H1 (cell line): ENCODE data around the gene WFDC12. TPM values are rescaled to one million over a fixed set of nuclear protein-coding genes. Genes with fewer than 3 reads are reported as not detected.
"Not testable (repeated sequence)": the region's sequence is repeated elsewhere in the genome, so short reads cannot be mapped to it uniquely, and the experiment has no call there.

Source experiments
- CTCF ChIA-PET: fragments of 300-600 bp; sonication (Branson Sonifier 250); formaldehyde crosslinking; loops from one replicate; lab custom pipeline; 2021; ENCODE audit not compliant: partially characterized antibody; lab: Charles Lee
- POLR2A ChIA-PET: fragments of 300-600 bp; sonication (Branson Sonifier 250); formaldehyde crosslinking; loops from one replicate; lab custom pipeline; 2021; ENCODE audit warnings: inconsistent platforms; ENCODE audit not compliant: partially characterized antibody; lab: Charles Lee
- DNase-seq, 2 experiments: peaks; one replicate each; pipeline versions ENCODE4 v3.0.0 to v3.0.0-alpha.2; 2010 to 2022; ENCODE audit warnings: low spot score in 2 of 2, low read depth in 1 of 2, mixed read lengths in 1 of 2
- FAIRE-seq: peaks from 2 replicates; lab custom pipeline; 2011; peaks lifted over from hg19 to GRCh38; lab: Jason Lieb, UNC
- H2AFZ ChIP-seq: 2 replicates; pipeline ENCODE4 v1.8.1; 2012; ENCODE audit warnings: low read length, inconsistent platforms
- H2AK5ac ChIP-seq: 2 replicates; pipeline ENCODE4 v1.6.1; 2013; ENCODE audit warnings: low read depth, low read length
- H2BK120ac ChIP-seq: replicated peaks from 2 replicates; pipeline ENCODE3; 2013; ENCODE audit warnings: low read depth, low read length, inconsistent platforms
- H2BK12ac ChIP-seq: 2 replicates; pipeline ENCODE4 v1.6.1; 2013; ENCODE audit warnings: low read depth, low read length
- H2BK15ac ChIP-seq: 2 replicates; pipeline ENCODE4 v1.6.1; 2013; ENCODE audit warnings: low read length
- H2BK20ac ChIP-seq: 2 replicates; pipeline ENCODE4 v1.6.1; 2013; ENCODE audit warnings: low read length
- H2BK5ac ChIP-seq: 2 replicates; pipeline ENCODE4 v1.6.1; 2013; ENCODE audit warnings: low read depth, low read length
- H3K14ac ChIP-seq: 2 replicates; pipeline ENCODE4 v1.6.1; 2013; ENCODE audit warnings: inconsistent platforms; ENCODE audit not compliant: insufficient read length
- H3K18ac ChIP-seq: 2 replicates; pipeline ENCODE4 v1.6.1; 2013; ENCODE audit warnings: low read length; ENCODE audit errors: extremely low read depth
- H3K23ac ChIP-seq: 2 replicates; pipeline ENCODE4 v1.6.1; 2013; ENCODE audit warnings: inconsistent platforms; ENCODE audit not compliant: insufficient read length
- H3K23me2 ChIP-seq: 2 replicates; pipeline ENCODE4 v1.6.1; 2013; ENCODE audit warnings: low read depth, low read length
- H3K27ac ChIP-seq: 2 replicates; pipeline ENCODE4 v1.6.1; 2011; ENCODE audit warnings: low read depth, low read length, inconsistent platforms
- H3K27me3 ChIP-seq, 4 experiments: replicated peaks in 1 of 4; 1 replicate in 1 of 4; 2 replicates in 3 of 4; pipeline versions ENCODE4 v1.6.1 to v1.8.1; 2011 to 2013; ENCODE audit warnings: low read length in 3 of 4, mild to moderate bottlenecking in 3 of 4, inconsistent platforms in 2 of 4, mixed read lengths in 2 of 4, moderate library complexity in 1 of 4; ENCODE audit not compliant: control insufficient read depth in 3 of 4, insufficient read depth in 3 of 4; ENCODE audit errors: extremely low read depth in 1 of 4
- H3K36me3 ChIP-seq, 4 experiments: 2 replicates each; pipeline versions ENCODE4 v1.6.1 to v1.8.1; 2011 to 2013; ENCODE audit warnings: mild to moderate bottlenecking in 4 of 4, low read length in 3 of 4, moderate library complexity in 2 of 4, control low read depth in 1 of 4, inconsistent platforms in 1 of 4; ENCODE audit not compliant: insufficient read depth in 4 of 4, control insufficient read depth in 2 of 4
- H3K4ac ChIP-seq: replicated peaks from 2 replicates; pipeline ENCODE3; 2013; ENCODE audit warnings: low read length, low read depth, mixed read lengths, inconsistent platforms; ENCODE audit not compliant: insufficient read length
- H3K4me1 ChIP-seq, 4 experiments: replicated peaks in 1 of 4; 1 replicate in 1 of 4; 2 replicates in 3 of 4; pipeline versions ENCODE4 v1.6.1 to v1.8.1; 2011 to 2013; ENCODE audit warnings: low read length in 3 of 4, inconsistent platforms in 2 of 4, mixed read lengths in 1 of 4; ENCODE audit not compliant: insufficient read depth in 4 of 4, control insufficient read depth in 3 of 4
- H3K4me2 ChIP-seq, 2 experiments: 2 replicates each; pipeline versions ENCODE4 v1.6.1 to v1.8.1; 2011 to 2013; ENCODE audit warnings: low read depth in 2 of 2, low read length in 2 of 2, control low read depth in 1 of 2, inconsistent platforms in 1 of 2, mild to moderate bottlenecking in 1 of 2; ENCODE audit not compliant: insufficient read depth in 1 of 2
- H3K4me3 ChIP-seq, 4 experiments: fragments of 200-600, 300-600 bp in 1 of 4; sonication (generic), shearing (Covaris generic), sonication (Bioruptor Twin) in 1 of 4; 2 replicates each; pipeline versions ENCODE4 v1.5.1 to v1.8.1; 2011 to 2016; ENCODE audit warnings: low read length in 4 of 4, low read depth in 3 of 4, control low read depth in 2 of 4, inconsistent platforms in 2 of 4, mild to moderate bottlenecking in 2 of 4, mixed read lengths in 1 of 4, moderate library complexity in 1 of 4; ENCODE audit not compliant: insufficient read depth in 2 of 4; ENCODE audit errors: extremely low read depth in 1 of 4
- H3K56ac ChIP-seq: replicated peaks from 2 replicates; pipeline ENCODE3; 2013; ENCODE audit warnings: low read depth, mild to moderate bottlenecking, mixed read lengths, low read length, inconsistent platforms; ENCODE audit not compliant: insufficient read length
- H3K79me1 ChIP-seq: 2 replicates; pipeline ENCODE4 v1.6.1; 2013; ENCODE audit warnings: low read depth, low read length, control low read depth
- H3K79me2 ChIP-seq, 2 experiments: 2 replicates each; pipeline versions ENCODE4 v1.6.1 to v1.8.1; 2012 to 2013; ENCODE audit warnings: low read length in 2 of 2, mild to moderate bottlenecking in 2 of 2, inconsistent platforms in 1 of 2; ENCODE audit not compliant: insufficient read depth in 2 of 2, control insufficient read depth in 1 of 2
- H3K9ac ChIP-seq, 4 experiments: replicated peaks in 1 of 4; 1 replicate in 1 of 4; 2 replicates in 3 of 4; pipeline versions ENCODE4 v1.6.1 to v1.8.1; 2011 to 2013; ENCODE audit warnings: low read depth in 3 of 4, low read length in 3 of 4, control low read depth in 2 of 4, mild to moderate bottlenecking in 2 of 4, moderate library complexity in 2 of 4, inconsistent platforms in 1 of 4; ENCODE audit errors: extremely low read depth in 1 of 4
- H3K9me3 ChIP-seq, 2 experiments: 2 replicates each; pipeline versions ENCODE4 v1.6.1 to v1.8.1; 2012 to 2013; ENCODE audit warnings: mild to moderate bottlenecking in 2 of 2, moderate library complexity in 2 of 2, control low read depth in 1 of 2, inconsistent platforms in 1 of 2, low read depth in 1 of 2, low read length in 1 of 2, mixed read lengths in 1 of 2; ENCODE audit not compliant: insufficient read depth in 2 of 2
- H4K20me1 ChIP-seq, 2 experiments: replicated peaks in 1 of 2; 2 replicates each; pipeline versions ENCODE3 to v1.8.1; 2011 to 2013; ENCODE audit warnings: inconsistent platforms in 2 of 2, low read length in 2 of 2, mild to moderate bottlenecking in 1 of 2; ENCODE audit not compliant: insufficient read depth in 2 of 2, control insufficient read depth in 1 of 2
- H4K5ac ChIP-seq: 2 replicates; pipeline ENCODE4 v1.6.1; 2013; ENCODE audit warnings: low read length, low read depth, mixed read lengths, inconsistent platforms; ENCODE audit not compliant: insufficient read length
- H4K8ac ChIP-seq: 2 replicates; pipeline ENCODE4 v1.8.0; 2013; ENCODE audit warnings: mild to moderate bottlenecking, moderate library complexity, low read length, inconsistent platforms; ENCODE audit not compliant: insufficient read depth; ENCODE audit errors: extremely low read depth
- H4K91ac ChIP-seq: replicated peaks from 2 replicates; pipeline ENCODE3; 2013; ENCODE audit warnings: low read length, mixed read lengths, inconsistent platforms; ENCODE audit not compliant: insufficient read length
- BRCA1 ChIP-seq: IDR thresholded peaks from 2 replicates; pipeline ENCODE4 v1.6.1; 2012; ENCODE audit warnings: low read depth, low read length, improper control_type of control experiment
- EP300 ChIP-seq, 2 experiments: IDR thresholded peaks; 1 replicate in 1 of 2; 2 replicates in 1 of 2; pipeline ENCODE4 v1.6.1; 2011 to 2012; ENCODE audit warnings: low read depth in 2 of 2, low read length in 2 of 2, mild to moderate bottlenecking in 2 of 2, borderline replicate concordance in 1 of 2, inconsistent platforms in 1 of 2, moderate library complexity in 1 of 2
- PHF8 ChIP-seq: fragments of 200-600 bp; sonication (generic); conservative IDR thresholded peaks from 2 replicates; pipeline ENCODE4 v1.7.1; 2012; ENCODE audit warnings: low read depth, mild to moderate bottlenecking, inconsistent platforms, low read length, moderate library complexity
- RFX5 ChIP-seq: IDR thresholded peaks from 2 replicates; pipeline ENCODE4 v1.6.1; 2011; ENCODE audit warnings: low read depth, low read length, improper control_type of control experiment, borderline replicate concordance
- WGBS, 2 experiments: shearing (Covaris generic) in 1 of 2; methylation state at CpG; one replicate each; pipeline versions ENCODE4 v1.1.6 to v1.1.7; 2013 to 2015; ENCODE audit warnings: low lambda C conversion rate in 2 of 2, mixed read lengths in 2 of 2, inconsistent platforms in 1 of 2, low coverage in 1 of 2, missing lambda C conversion rate in 1 of 2; ENCODE audit not compliant: insufficient replicate concordance in 2 of 2, insufficient coverage in 1 of 2, insufficient read length in 1 of 2; ENCODE audit errors: extremely low coverage in 1 of 2, missing lambda C conversion rate in 1 of 2; 5-methylcytosine and 5-hydroxymethylcytosine counted together
- polyA plus RNA-seq, 7 experiments: library from polyadenylated mRNA; depleted of rRNA in 3 of 7; stranded (reverse) in 5 of 7; unstranded in 2 of 7; fragments of >200 nt in 5 of 7; fragments of 200-250 nt in 2 of 7; gene quantifications; 1 replicate in 5 of 7; 2 replicates in 1 of 7; 4 replicates in 1 of 7; pipeline versions ENCODE4 v1.2.1 to v1.2.3, GENCODE V29; 2011 to 2013; ENCODE audit warnings: missing spikeins in 2 of 7, mixed read lengths in 2 of 7
- total RNA-seq: library from RNA; stranded (reverse); fragmentation: NEBNext Ultra II Directional; extraction: Animal tissue kit (Norgen Biotek cat#: 25700); gene quantifications from 2 replicates; pipeline ENCODE4 v1.2.1, GENCODE V29; 2021

WFDC12 gene
- total and polyA plus RNA-seq, 2 of the 8 experiments (the other 6 are each of a cell fraction or from before 2014, with no cell fraction given), result not detected

DNA sequence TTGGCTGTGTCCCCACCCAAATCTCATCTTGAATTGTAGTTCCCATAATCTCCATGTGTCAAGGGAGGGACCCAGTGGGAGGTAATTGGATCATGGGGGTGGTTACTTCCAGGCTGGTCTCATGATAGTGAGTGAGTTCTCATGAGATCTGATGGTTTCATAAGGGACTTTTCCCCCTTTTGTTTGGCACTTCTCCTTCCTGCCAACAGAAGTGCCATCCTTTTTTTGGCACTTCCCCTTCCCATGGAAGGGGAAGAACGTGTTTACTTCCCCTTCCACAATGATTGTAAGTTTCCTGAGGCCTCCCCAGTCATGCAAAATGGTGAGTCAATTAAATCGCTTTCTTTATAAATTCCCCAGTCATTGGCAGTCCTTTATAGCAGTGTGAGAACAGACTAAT, 32.4 kb upstream of the WFDC12 start (continued):
- TF ChIP-seq RFX5, result no peak
- TF ChIP-seq EP300 (IDR thresholded peaks at IDR 0.05; ENCODE audit: borderline replicate concordance in 1 of 2, low read depth in 2 of 2, low read length in 2 of 2), result no peak
- TF ChIP-seq BRCA1, result no peak
- TF ChIP-seq PHF8, result no peak

DNA sequence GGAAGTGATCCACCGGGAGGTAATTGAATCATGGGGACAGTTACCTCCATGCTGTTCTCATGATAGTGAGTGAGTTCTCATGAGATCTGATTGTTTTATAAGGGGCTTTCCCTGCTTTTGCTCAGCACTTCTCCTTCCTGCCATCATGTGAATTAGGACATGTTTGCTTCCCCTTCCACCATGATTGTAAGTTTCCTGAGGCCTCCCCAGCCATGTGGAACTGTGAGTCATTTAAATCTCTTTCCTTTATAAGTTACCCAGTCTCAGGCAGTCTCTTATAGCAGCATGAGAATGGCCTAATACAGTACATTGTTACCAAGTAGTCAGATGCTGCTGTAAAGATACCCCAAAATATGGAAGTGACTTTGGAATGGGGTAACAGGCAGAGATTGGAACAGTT, 30.5 kb upstream of the WFDC12 start:
- H3K4me1 ChIP-seq, H2AFZ ChIP-seq, H3K4me3 ChIP-seq, H2BK120ac ChIP-seq, H3K4me2 ChIP-seq, H3K9ac ChIP-seq, H3K23ac ChIP-seq, DNase-seq, H4K91ac ChIP-seq, H2AK5ac ChIP-seq, H3K56ac ChIP-seq, H3K36me3 ChIP-seq, H2BK5ac ChIP-seq, H3K9me3 ChIP-seq, H3K4ac ChIP-seq, POLR2A ChIA-PET, H3K27me3 ChIP-seq, H4K20me1 ChIP-seq, H4K8ac ChIP-seq, H3K79me2 ChIP-seq, H2BK15ac ChIP-seq, H3K23me2 ChIP-seq, H3K14ac ChIP-seq, FAIRE-seq, H2BK20ac ChIP-seq, H2BK12ac ChIP-seq, H3K27ac ChIP-seq, H4K5ac ChIP-seq, H3K18ac ChIP-seq, H3K79me1 ChIP-seq: not testable (repeated sequence)
- WGBS, 2 experiments, result 84% methylated on average over 1 of the region's 1 CpG; no CpG with 5 or more reads in 1 of the 2 experiments
- CTCF ChIA-PET, result interaction anchor here (0.6 kb wide), 1 partner anchor 14 kb away, joined by 5 read pairs; no protein-coding TSS in a partner anchor
